T-helper 9 cell (primary cell): ENCODE measurements around the gene SHB.

Source experiments
- DNase-seq: peaks from one replicate; pipeline ENCODE4 v3.0.0-alpha.2; 2020

SHB gene

GRCh38 chr9:38003946-38004808, 64.8 kb downstream of the SHB start:
- DNase-seq: no peak

GRCh38 chr9:38003230-38003629, 65.8 kb downstream of the SHB start:
- DNase-seq: no peak

- no peak for DNase-seq
These were observed 67.6 kb downstream of the SHB start for GRCh38 chr9:38001430-38001829.

GRCh38 chr9:38000735-38001134, 68.3 kb downstream of the SHB start:
- DNase-seq: no peak

GRCh38 chr9:38000332-38000731, 68.7 kb downstream of the SHB start:
- DNase-seq: no peak

GRCh38 chr9:37999588-38000189, 69.3 kb downstream of the SHB start:
- no peak for DNase-seq

- no peak for DNase-seq
These were observed 70.0 kb downstream of the SHB start for GRCh38 chr9:37998881-37999587.

- no peak for DNase-seq
These were observed 71.2 kb downstream of the SHB start for GRCh38 chr9:37997636-37998374.

GRCh38 chr9:37996819-37997217, 72.2 kb downstream of the SHB start:
- no peak for DNase-seq

GRCh38 chr9:37995961-37996818, 72.8 kb downstream of the SHB start:
- no peak for DNase-seq

- no peak for DNase-seq
These were observed 73.7 kb downstream of the SHB start for GRCh38 chr9:37995348-37995737.

- DNase-seq: no peak
These were observed 74.2 kb downstream of the SHB start for GRCh38 chr9:37994639-37995347.

- no peak for DNase-seq
These were observed 76.1 kb downstream of the SHB start for GRCh38 chr9:37992924-37993349.

- DNase-seq: no peak
These were observed 78.5 kb downstream of the SHB start for GRCh38 chr9:37990404-37991015.

GRCh38 chr9:37989701-37990100, 79.3 kb downstream of the SHB start:
- no peak for DNase-seq

- no peak for DNase-seq
These were observed 80.4 kb downstream of the SHB start for GRCh38 chr9:37988602-37989001.

- no peak for DNase-seq
These were observed 81.0 kb downstream of the SHB start for GRCh38 chr9:37988041-37988440.

GRCh38 chr9:37987467-37987981, 81.5 kb downstream of the SHB start:
- DNase-seq: no peak

GRCh38 chr9:37986771-37987258, 82.2 kb downstream of the SHB start:
- DNase-seq: no peak

- no peak for DNase-seq
These were observed 83.0 kb downstream of the SHB start for GRCh38 chr9:37986001-37986400.
